SU-DHL-6 (cell line): Measurements from ENCODE around the gene MTX3.

Experiments used
- EZH2phosphoT487 ChIP-seq: fragments of 200-600 bp; sonication (generic), shearing (Covaris generic); conservative IDR thresholded peaks from 2 replicates; pipeline ENCODE4 v1.6.1; 2018; ENCODE audit warnings: mild to moderate bottlenecking, antibody characterized with exemption, low read length, moderate library complexity, mixed read lengths
- TF ChIP-seq, protein P1 (sequence below): fragments of 200-600 bp; sonication (generic); IDR thresholded peaks from one replicate; pipeline ENCODE4 v1.5.1; 2017; ENCODE audit warnings: antibody characterized with exemption, mild to moderate bottlenecking, low read length, moderate library complexity; ENCODE audit not compliant: insufficient read depth, poor library complexity, severe bottlenecking

DNA sequence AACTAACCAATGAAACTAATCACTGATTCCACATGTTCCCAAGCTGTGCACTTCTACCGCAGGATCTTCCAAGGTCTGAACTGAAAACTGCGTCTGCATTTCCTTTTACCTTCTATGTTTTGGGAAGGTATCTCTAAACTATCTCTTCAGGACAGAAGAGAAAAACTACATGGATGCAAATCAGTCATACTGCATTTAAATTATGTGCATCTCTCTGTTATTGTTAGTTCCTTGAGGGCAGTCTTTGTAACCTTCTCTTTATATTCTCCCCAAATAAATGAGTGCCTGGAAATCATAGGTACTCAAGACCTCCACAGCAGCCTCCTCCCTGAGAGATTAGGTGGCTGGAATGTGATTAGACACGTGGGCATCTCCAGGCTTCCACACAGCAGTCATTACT lies 17.1 kb downstream of the MTX3 start:
- TF ChIP-seq, protein P1, sequence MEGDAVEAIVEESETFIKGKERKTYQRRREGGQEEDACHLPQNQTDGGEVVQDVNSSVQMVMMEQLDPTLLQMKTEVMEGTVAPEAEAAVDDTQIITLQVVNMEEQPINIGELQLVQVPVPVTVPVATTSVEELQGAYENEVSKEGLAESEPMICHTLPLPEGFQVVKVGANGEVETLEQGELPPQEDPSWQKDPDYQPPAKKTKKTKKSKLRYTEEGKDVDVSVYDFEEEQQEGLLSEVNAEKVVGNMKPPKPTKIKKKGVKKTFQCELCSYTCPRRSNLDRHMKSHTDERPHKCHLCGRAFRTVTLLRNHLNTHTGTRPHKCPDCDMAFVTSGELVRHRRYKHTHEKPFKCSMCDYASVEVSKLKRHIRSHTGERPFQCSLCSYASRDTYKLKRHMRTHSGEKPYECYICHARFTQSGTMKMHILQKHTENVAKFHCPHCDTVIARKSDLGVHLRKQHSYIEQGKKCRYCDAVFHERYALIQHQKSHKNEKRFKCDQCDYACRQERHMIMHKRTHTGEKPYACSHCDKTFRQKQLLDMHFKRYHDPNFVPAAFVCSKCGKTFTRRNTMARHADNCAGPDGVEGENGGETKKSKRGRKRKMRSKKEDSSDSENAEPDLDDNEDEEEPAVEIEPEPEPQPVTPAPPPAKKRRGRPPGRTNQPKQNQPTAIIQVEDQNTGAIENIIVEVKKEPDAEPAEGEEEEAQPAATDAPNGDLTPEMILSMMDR, result no peak
- no peak for TF ChIP-seq EZH2phosphoT487
